Epithelial cell of proximal tubule (primary cell): ENCODE data around the gene PM20D2. TPM values are rescaled to one million over a fixed set of nuclear protein-coding genes. Genes with fewer than 3 reads are reported as not detected.

Source experiments
- DNase-seq: peaks from one replicate; pipeline ENCODE4 v3.0.0-alpha.2; 2011; ENCODE audit warnings: low read depth
- H3K4me3 ChIP-seq: 2 replicates; pipeline ENCODE4 v1.5.1; 2011; ENCODE audit warnings: low read depth, mild to moderate bottlenecking, low read length
- CTCF ChIP-seq: conservative IDR thresholded peaks from 2 replicates; pipeline ENCODE4 v1.5.1; 2012; ENCODE audit warnings: low read depth, mild to moderate bottlenecking, low read length
- total RNA-seq: library from RNA; depleted of rRNA; stranded (reverse); fragments of >200 nt; gene quantifications from 2 replicates; pipeline ENCODE4 v1.2.3, GENCODE V29; 2015

The PM20D2 gene
- total RNA-seq, result 44.8 and 46.5 TPM in 2 replicates

GRCh38 chr6:89145956-89146717, at the start of gene PM20D2:
Gene PM20D2 (plus strand): TSS chr6:89146055. CDS start chr6:89146145, 90 bp downstream.
- TF ChIP-seq CTCF, result no peak
- peak within 1 kb of the TSS; percentile 87 for H3K4me3 ChIP-seq

GRCh38 chr6:89098461-89098860, 47.4 kb upstream of the PM20D2 start:
- no peak for TF ChIP-seq CTCF
- H3K4me3 ChIP-seq, result no peak overlapping the region
- DNase-seq, result no peak

More at GRCh38 chr6:89145956-89146717, at the start of gene PM20D2:
- no peak for DNase-seq

- no peak overlapping the region for H3K4me3 ChIP-seq
- DNase-seq, result no peak
- no peak for TF ChIP-seq CTCF
These were observed 45.7 kb upstream of the PM20D2 start for GRCh38 chr6:89100114-89100513.

- H3K4me3 ChIP-seq, result no peak overlapping the region
- DNase-seq, result no peak
- no peak for TF ChIP-seq CTCF
These were observed 35.6 kb upstream of the PM20D2 start for GRCh38 chr6:89110284-89110683.

- TF ChIP-seq CTCF, result no peak
- no peak for DNase-seq
- no peak overlapping the region for H3K4me3 ChIP-seq
These were observed 33.9 kb upstream of the PM20D2 start for GRCh38 chr6:89111933-89112332.

- DNase-seq, result no peak
- no peak for TF ChIP-seq CTCF
- H3K4me3 ChIP-seq, result peak overlapping the region; percentile 71
These were observed 29.2 kb upstream of the PM20D2 start for GRCh38 chr6:89116702-89117101.
